HG02763 (cell line): ENCODE data around the gene C16orf95.

ENCODE experiments used
- ATAC-seq: cut with Tn5 transposase; IDR thresholded peaks from one replicate; pipeline ENCODE4 v1.9.1; 2021; ENCODE audit warnings: mild to moderate bottlenecking, moderate library complexity; ENCODE audit not compliant: unreplicated experiment

C16orf95 gene

GRCh38 chr16:87295661-87296531 lies 21.3 kb downstream of the C16orf95 start:
- ATAC-seq, result no peak

GRCh38 chr16:87295259-87295658 lies 21.9 kb downstream of the C16orf95 start:
- ATAC-seq, result no peak

- ATAC-seq, result no peak
Observed at GRCh38 chr16:87293990-87294389, 23.2 kb downstream of the C16orf95 start.

GRCh38 chr16:87291944-87292343 lies 25.2 kb downstream of the C16orf95 start:
- no peak for ATAC-seq

- no peak for ATAC-seq
Observed at GRCh38 chr16:87288753-87289362, 28.3 kb downstream of the C16orf95 start.

- ATAC-seq, result no peak
Observed at GRCh38 chr16:87286839-87287626, 30.2 kb downstream of the C16orf95 start.

- no peak for ATAC-seq
Observed at GRCh38 chr16:87284183-87284582, 33.0 kb downstream of the C16orf95 start.

GRCh38 chr16:87279094-87279658 lies 38.0 kb downstream of the C16orf95 start:
- no peak for ATAC-seq

GRCh38 chr16:87278191-87279093 lies 38.8 kb downstream of the C16orf95 start:
- no peak for ATAC-seq

- no peak for ATAC-seq
Observed at GRCh38 chr16:87276924-87277323, 40.3 kb downstream of the C16orf95 start.

- ATAC-seq, result no peak
Observed at GRCh38 chr16:87276091-87276701, 41.0 kb downstream of the C16orf95 start.

GRCh38 chr16:87274794-87275193 lies 42.4 kb downstream of the C16orf95 start:
- no peak for ATAC-seq

GRCh38 chr16:87273471-87274030 lies 43.6 kb downstream of the C16orf95 start:
- no peak for ATAC-seq

- ATAC-seq, result no peak
Observed at GRCh38 chr16:87271256-87271655, 45.9 kb downstream of the C16orf95 start.

- no peak for ATAC-seq
Observed at GRCh38 chr16:87267566-87267965, 49.6 kb downstream of the C16orf95 start.

GRCh38 chr16:87266846-87267245 lies 50.3 kb downstream of the C16orf95 start:
- no peak for ATAC-seq

GRCh38 chr16:87265261-87265660 lies 51.9 kb downstream of the C16orf95 start:
- no peak for ATAC-seq

GRCh38 chr16:87264634-87265033 lies 52.6 kb downstream of the C16orf95 start:
- no peak for ATAC-seq

- ATAC-seq, result no peak
Observed at GRCh38 chr16:87263418-87264052, 53.7 kb downstream of the C16orf95 start.
